ENCODE measurements around the gene PRAC1.

Gene PRAC1

GRCh38 chr17:48722201-48722907 lies at the start of gene PRAC1:
Gene PRAC1, minus strand, starts transcription at chr17:48722518. Its CDS starts 126 bp downstream, at chr17:48722392.
- DNase-seq (ENCODE audit: low read depth in 2 of 2) = no peak

GRCh38 chr17:48770954-48771353 lies 48.6 kb upstream of the PRAC1 start:
- DNase-seq (ENCODE audit: low read depth in 2 of 2) = no peak

- no peak for DNase-seq (ENCODE audit: low read depth in 2 of 2)
Measured at GRCh38 chr17:48769009-48769675, 46.8 kb upstream of the PRAC1 start.

GRCh38 chr17:48767263-48767774 lies 45.0 kb upstream of the PRAC1 start:
- no peak for DNase-seq (ENCODE audit: low read depth in 2 of 2)

DNA sequence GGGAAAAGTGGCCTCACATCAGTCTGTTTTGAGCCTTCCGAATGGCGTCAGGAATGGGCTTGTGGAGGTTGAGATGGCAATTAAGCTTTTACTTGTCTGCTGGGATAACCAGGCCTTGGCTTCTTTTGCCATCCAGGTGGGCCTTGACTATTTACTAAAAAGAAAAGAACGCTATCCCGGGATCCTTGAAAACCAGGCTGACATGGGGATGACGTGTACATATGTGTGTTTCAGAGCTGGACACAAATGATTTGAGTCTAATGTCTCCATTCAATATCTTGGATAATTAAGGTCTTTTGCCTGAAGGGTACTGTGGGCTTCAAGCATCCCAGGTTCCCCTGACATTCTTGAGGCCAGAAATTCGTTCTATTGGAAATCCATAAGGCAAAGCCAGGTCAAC lies 38.8 kb upstream of the PRAC1 start:
- DNase-seq (ENCODE audit: low read depth in 2 of 2) = no peak

DNA sequence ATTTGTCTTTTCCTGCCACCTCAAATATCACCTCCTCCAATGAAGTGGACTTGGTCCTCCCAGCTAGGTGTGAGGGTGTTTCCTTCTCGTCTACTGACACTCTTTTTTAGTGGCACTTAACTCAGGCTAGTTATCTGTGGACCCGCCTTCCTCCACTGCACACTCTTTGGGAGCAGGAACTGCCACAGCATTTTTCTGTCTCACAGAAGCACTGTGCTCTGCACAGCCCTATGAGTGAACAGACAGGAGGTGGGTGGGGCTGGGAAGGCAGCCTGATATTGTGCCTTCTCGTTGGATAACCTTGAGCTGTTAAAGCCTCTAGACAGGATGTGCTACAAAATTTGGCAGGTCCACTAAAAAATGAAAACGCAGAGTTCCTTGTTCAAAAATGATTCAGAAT lies 38.1 kb upstream of the PRAC1 start:
- no peak for DNase-seq (ENCODE audit: low read depth in 2 of 2)

- DNase-seq (ENCODE audit: low read depth in 2 of 2) = no peak
Measured at GRCh38 chr17:48759288-48759687, 37.0 kb upstream of the PRAC1 start.

DNA sequence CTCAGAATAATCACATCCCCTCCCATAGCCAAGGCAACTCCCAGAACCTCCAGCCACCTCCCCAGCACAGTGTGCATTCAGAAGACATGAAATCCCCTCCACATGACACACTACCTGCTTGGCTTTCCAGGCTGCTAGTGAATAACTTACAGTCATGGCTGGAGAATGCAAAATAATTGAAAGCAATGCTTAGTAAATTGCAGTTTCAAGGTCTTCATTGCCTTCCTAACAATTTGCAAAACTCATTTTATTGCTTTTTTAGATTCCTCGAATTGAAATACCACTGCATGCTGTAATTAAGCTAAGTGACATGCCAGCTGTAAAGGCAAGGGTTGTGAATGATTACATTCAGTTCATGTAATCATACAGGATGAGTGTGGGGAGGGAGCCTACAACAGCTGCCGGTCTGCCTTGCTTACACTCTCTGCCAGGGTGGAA lies 35.2 kb upstream of the PRAC1 start:
- DNase-seq (ENCODE audit: low read depth in 2 of 2) = no peak

DNA sequence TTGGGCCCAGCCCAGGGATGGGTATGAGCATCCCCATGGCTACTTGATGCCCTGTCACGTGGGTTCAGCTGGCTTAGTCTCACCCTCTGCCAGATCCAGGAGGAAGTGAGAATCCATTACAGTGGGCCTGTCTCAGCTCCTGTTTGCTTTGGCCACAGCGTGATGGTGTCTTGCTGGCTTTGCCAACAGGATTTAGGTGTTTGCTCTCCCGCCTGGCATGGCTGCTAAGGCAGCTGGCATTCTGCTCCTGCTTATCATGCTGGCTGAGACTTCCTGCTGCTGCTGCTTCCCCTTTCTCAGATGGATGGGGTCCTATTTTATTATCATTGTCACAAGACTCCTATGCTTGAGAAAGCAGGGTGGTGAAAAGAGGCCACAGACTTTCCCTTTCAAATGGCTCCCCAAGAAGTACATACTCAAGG lies 34.5 kb upstream of the PRAC1 start:
- DNase-seq (ENCODE audit: low read depth in 2 of 2) = no peak

DNA sequence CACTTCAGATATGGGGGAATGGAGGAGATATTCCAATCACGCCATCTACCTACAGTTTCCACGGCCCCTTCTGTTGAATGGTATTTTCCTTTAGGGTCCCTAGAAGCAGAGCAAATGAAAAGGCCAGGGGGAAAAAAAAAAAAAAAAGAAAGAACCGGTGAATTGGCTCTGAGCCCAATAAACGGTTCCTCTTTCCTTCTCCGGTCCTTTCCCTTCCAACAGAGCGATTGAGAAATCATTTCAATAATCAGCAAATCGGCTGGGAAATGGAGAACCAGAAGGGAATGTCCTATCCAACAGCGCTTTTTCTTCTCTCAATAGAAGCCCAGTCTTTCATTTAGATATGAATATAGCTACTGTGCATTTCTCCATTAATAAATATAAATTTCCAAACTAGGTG lies 33.0 kb upstream of the PRAC1 start:
- no peak for DNase-seq (ENCODE audit: low read depth in 2 of 2)

DNA sequence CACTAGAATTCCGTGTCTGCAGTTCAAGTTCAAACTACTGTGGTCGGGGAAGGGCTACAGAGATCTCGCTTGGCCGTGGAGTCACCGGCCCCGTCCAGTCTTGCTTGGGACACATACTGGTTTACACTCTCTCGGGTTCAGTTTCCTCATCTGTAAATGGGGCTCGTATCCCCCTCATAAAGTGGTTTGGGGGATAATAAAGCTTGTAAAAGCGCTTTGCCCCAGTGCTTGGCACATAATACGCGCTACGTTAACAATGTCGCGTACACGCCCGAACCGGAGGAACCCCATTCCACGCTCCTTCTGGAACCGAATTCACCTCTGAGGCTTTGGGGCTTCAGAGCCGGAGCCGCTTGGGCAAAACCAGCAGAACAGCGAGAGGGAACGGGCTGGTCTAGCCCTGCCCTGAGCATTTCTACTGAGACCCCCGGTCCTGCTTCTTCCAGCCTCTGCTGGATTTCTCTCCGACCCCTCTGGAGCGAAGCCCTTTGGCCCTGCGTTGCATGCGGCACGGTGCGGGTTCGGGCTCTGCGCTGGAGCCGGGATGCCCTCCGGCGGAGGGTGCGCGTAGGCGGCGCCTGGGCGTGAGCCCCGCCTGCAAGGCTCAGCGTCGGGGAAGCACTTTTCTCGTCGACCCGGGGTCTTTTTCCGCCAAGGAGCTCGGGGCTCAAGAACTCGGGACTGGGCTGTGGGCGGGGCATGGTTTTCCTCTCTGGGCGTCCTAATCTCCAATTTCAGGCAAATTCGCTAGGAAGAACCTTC lies 32.4 kb upstream of the PRAC1 start:
- DNase-seq (ENCODE audit: low read depth in 2 of 2) = no peak

GRCh38 chr17:48753794-48754499 lies 31.6 kb upstream of the PRAC1 start:
- DNase-seq (ENCODE audit: low read depth in 2 of 2) = no peak

- DNase-seq (ENCODE audit: low read depth in 2 of 2) = no peak
Measured at GRCh38 chr17:48752399-48753288, 30.3 kb upstream of the PRAC1 start.

GRCh38 chr17:48751733-48752398 lies 29.5 kb upstream of the PRAC1 start:
- DNase-seq (ENCODE audit: low read depth in 2 of 2) = no peak

DNA sequence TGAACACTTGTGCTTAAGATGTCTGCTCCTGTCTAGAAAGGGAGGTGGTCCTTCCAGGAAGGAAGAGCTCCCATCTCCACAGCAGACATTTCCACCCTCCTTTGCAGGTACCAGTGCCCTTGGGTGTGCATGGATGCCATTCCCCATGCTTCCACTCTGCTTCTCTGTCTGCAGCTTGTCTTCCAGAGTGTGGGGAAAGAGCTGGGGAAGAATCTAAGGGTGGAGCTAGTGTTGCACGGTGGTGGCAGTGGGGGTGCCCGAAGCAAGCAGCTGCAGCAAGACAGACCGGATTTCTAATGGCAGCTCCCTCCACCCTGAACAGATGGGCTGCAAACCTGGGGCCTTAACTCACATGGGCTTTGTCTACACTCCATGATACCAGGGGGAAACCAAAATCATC lies 28.9 kb upstream of the PRAC1 start:
- DNase-seq (ENCODE audit: low read depth in 2 of 2) = no peak

DNA sequence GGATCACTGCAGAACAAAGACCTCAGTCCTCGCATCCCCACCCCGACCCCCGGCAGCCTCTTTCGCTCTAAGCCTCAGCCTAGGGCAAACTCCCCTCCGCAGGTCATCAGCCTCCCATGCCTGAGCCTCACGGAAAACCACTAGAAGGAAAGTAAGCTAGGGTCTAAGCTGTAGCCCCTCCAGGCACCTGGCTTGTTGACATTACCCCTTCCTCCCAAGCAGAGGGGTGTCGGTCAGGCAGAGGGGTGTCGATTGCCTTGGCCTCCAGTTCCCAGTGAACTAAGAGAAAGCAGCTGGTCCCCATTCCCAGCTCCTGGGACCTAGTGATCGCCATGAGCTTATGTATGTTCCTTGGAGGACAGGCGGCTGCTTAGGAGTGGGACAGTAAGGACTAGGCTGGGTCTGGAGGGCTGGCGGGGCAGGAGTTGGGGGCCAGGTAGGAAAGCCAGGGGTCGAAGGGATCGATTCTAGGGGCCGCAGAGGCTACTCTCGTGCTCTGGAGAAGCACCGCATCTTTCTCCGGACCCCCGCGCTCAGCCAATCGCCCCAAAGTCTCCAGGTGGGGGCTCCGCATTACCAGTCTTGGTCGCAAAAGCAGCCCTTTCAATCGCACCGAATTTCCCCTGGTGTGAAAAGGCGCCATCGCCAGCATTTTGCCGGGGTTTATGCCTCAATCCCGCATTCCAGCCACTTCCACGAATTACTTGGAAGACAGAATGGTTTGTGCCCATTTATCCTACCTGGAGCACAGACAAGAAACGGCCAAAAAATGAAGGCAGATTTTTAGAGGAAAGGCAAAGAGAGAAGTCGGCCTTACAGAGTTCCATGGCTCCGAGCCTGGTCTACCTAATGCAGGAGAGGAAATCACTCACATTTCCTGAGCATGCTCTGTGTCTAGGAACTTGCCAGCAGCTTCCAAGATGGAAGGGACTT lies 27.6 kb upstream of the PRAC1 start:
- DNase-seq (ENCODE audit: low read depth in 2 of 2) = no peak

- no peak for DNase-seq (ENCODE audit: low read depth in 2 of 2)
Measured at GRCh38 chr17:48748718-48749566, 26.6 kb upstream of the PRAC1 start.
